ENCODE results near the gene ZFAND5. TPM values are rescaled to one million over a fixed set of nuclear protein-coding genes. Genes with fewer than 3 reads are reported as not detected.

Gene ZFAND5
- total RNA-seq, 1 donor from 2014 or later, result 189 TPM

GRCh38 chr9:72349911-72350310, 15.1 kb downstream of the ZFAND5 start:
- H3K27ac ChIP-seq, result no peak overlapping the region
- no peaks in the 10 kb centered on the region for H3K27me3 ChIP-seq
- no peaks in the 10 kb centered on the region for H3K9me3 ChIP-seq
- H3K4me3 ChIP-seq, result no peak overlapping the region
- peaks cover 29 to 42% of the 10 kb centered on the region in 2 donors for H3K36me3 ChIP-seq
- H3K4me1 ChIP-seq, result no peaks in the 10 kb centered on the region
- DNase-seq (ENCODE audit: low spot score in 2 of 2), result no peak
- intact Hi-C loops (cut with DNase I), result no loop called here
- no peak for TF ChIP-seq CTCF (IDR thresholded peaks at IDR 0.05)

- Histone ChIP-seq H3K4me3 (no peak overlapping the region), H3K27ac (no peak overlapping the region), H3K9me3 (no peaks in the 10 kb centered on the region), H3K4me1 (no peaks in the 10 kb centered on the region), H3K27me3 (no peaks in the 10 kb centered on the region), H3K36me3 (peaks cover 24 to 35% of the 10 kb centered on the region in 2 donors)
- TF ChIP-seq CTCF (IDR thresholded peaks at IDR 0.05), result no peak
- intact Hi-C loops (cut with DNase I), result no loop called here
- no peak for DNase-seq (ENCODE audit: low spot score in 2 of 2)
Measured at GRCh38 chr9:72349240-72349639, 15.8 kb downstream of the ZFAND5 start.

GRCh38 chr9:72346333-72346732, 18.7 kb downstream of the ZFAND5 start:
- no peaks in the 10 kb centered on the region for H3K27me3 ChIP-seq
- peaks cover 0 to 7% of the 10 kb centered on the region in 2 donors for H3K36me3 ChIP-seq
- no peaks in the 10 kb centered on the region for H3K4me1 ChIP-seq
- TF ChIP-seq CTCF (IDR thresholded peaks at IDR 0.05), result no peak
- H3K9me3 ChIP-seq, result no peaks in the 10 kb centered on the region
- H3K4me3 ChIP-seq, result no peak overlapping the region
- no peak overlapping the region for H3K27ac ChIP-seq
- intact Hi-C loops (cut with DNase I), result no loop called here
- no peak for DNase-seq (ENCODE audit: low spot score in 2 of 2)

- DNase-seq (ENCODE audit: low spot score in 2 of 2), result no peak
- Histone ChIP-seq H3K9me3 (no peaks in the 10 kb centered on the region), H3K27ac (no peak overlapping the region), H3K4me1 (no peaks in the 10 kb centered on the region), H3K36me3 (no peaks in the 10 kb centered on the region), H3K27me3 (no peaks in the 10 kb centered on the region), H3K4me3 (no peak overlapping the region)
- intact Hi-C loops (cut with DNase I), result no loop called here
- no peak for TF ChIP-seq CTCF (IDR thresholded peaks at IDR 0.05)
Measured at GRCh38 chr9:72338631-72339030, 26.4 kb downstream of the ZFAND5 start.

- Histone ChIP-seq H3K9me3 (no peaks in the 10 kb centered on the region), H3K27ac (no peak overlapping the region), H3K4me3 (no peak overlapping the region), H3K36me3 (no peaks in the 10 kb centered on the region), H3K27me3 (no peaks in the 10 kb centered on the region), H3K4me1 (no peaks in the 10 kb centered on the region)
- DNase-seq (ENCODE audit: low spot score in 2 of 2), result no peak
- intact Hi-C loops (cut with DNase I), result no loop called here
- no peak for TF ChIP-seq CTCF (IDR thresholded peaks at IDR 0.05)
Measured at GRCh38 chr9:72337286-72337685, 27.7 kb downstream of the ZFAND5 start.

GRCh38 chr9:72334658-72335337, 30.2 kb downstream of the ZFAND5 start:
- DNase-seq (ENCODE audit: low spot score in 2 of 2), result no peak
- no peaks in the 10 kb centered on the region for H3K9me3 ChIP-seq
- H3K27me3 ChIP-seq, result no peaks in the 10 kb centered on the region
- TF ChIP-seq CTCF (IDR thresholded peaks at IDR 0.05), result no peak
- H3K27ac ChIP-seq, result no peak overlapping the region
- H3K36me3 ChIP-seq, result no peaks in the 10 kb centered on the region
- H3K4me3 ChIP-seq, result no peak overlapping the region
- intact Hi-C loops (cut with DNase I), result no loop called here
- no peaks in the 10 kb centered on the region for H3K4me1 ChIP-seq

Data from ascending aorta (tissue), 2 donors.